ENCODE results near the gene CYTIP. TPM values are rescaled to one million over a fixed set of nuclear protein-coding genes. Genes with fewer than 3 reads are reported as not detected.

The CYTIP gene
- total RNA-seq, 1 donor from 2014 or later: 8.2 TPM

- DNase-seq: no peak
Observed at GRCh38 chr2:157460897-157461296, 17.0 kb upstream of the CYTIP start.

- no peak for DNase-seq
Observed at GRCh38 chr2:157460384-157460837, 16.5 kb upstream of the CYTIP start.

- no peak for DNase-seq
Observed at GRCh38 chr2:157459486-157459885, 15.6 kb upstream of the CYTIP start.

- DNase-seq: no peak
Observed at GRCh38 chr2:157447741-157448140, 3.9 kb upstream of the CYTIP start.

- no peak for DNase-seq
Observed at GRCh38 chr2:157447031-157447430, 3.1 kb upstream of the CYTIP start.

GRCh38 chr2:157444641-157445040 is 752 bp upstream of the CYTIP start:
- DNase-seq: no peak

- no peak for DNase-seq
Observed at GRCh38 chr2:157443090-157443489, 799 bp downstream of the CYTIP start.

- no peak for DNase-seq
Observed at GRCh38 chr2:157442636-157443035, 1.3 kb downstream of the CYTIP start.

- DNase-seq: no peak
Observed at GRCh38 chr2:157442191-157442590, 1.7 kb downstream of the CYTIP start.

- DNase-seq: no peak
Observed at GRCh38 chr2:157441072-157441454, 2.8 kb downstream of the CYTIP start.

GRCh38 chr2:157440404-157441071 is 3.4 kb downstream of the CYTIP start:
- no peak for DNase-seq

- no peak for DNase-seq
Observed at GRCh38 chr2:157439824-157440186, 4.1 kb downstream of the CYTIP start.

GRCh38 chr2:157438863-157439823 is 4.7 kb downstream of the CYTIP start:
- DNase-seq: peak; percentile 78

- DNase-seq: no peak
Observed at GRCh38 chr2:157433394-157433793, 10.5 kb downstream of the CYTIP start.

- DNase-seq: no peak
Observed at GRCh38 chr2:157432475-157433106, 11.3 kb downstream of the CYTIP start.

- no peak for DNase-seq
Observed at GRCh38 chr2:157431176-157431575, 12.7 kb downstream of the CYTIP start.

GRCh38 chr2:157428500-157429175 is 15.3 kb downstream of the CYTIP start:
- no peak for DNase-seq

GRCh38 chr2:157427922-157428303 is 16.0 kb downstream of the CYTIP start:
- no peak for DNase-seq

GRCh38 chr2:157427003-157427921 is 16.6 kb downstream of the CYTIP start:
- no peak for DNase-seq

- no peak for DNase-seq
Observed at GRCh38 chr2:157426477-157426994, 17.4 kb downstream of the CYTIP start.

- DNase-seq: no peak
Observed at GRCh38 chr2:157424374-157424773, 19.5 kb downstream of the CYTIP start.

Measured in skin of body (tissue), 2 donors.